Adipose tissue (tissue), 3 donors: ENCODE results near the gene CST8. TPM values are rescaled to one million over a fixed set of nuclear protein-coding genes. Genes with fewer than 3 reads are reported as not detected.
"Not testable (repeated sequence)": the region's sequence is repeated elsewhere in the genome, so short reads cannot be mapped to it uniquely, and the experiment has no call there.

Experiments used
- H3K27ac ChIP-seq: one replicate; pipeline ENCODE4 v1.5.1; 2013; ENCODE audit warnings: low read depth, low read length
- WGBS, 3 donors: extraction: QIAGEN DNeasy Blood & Tissue Kit; methylation state at CpG; one replicate each; pipeline ENCODE4 v1.1.7; 2013; 5-methylcytosine and 5-hydroxymethylcytosine counted together
- polyA plus RNA-seq, 3 donors: library from polyadenylated mRNA; stranded (reverse); fragments of 200-250 nt; gene quantifications; one replicate each; pipeline ENCODE4 v1.2.3, GENCODE V29; 2013
- donor health status: healthy with polysubstance abuse.
- donor health status: Bipolar disorder and iron deficiency.
- donor health status: healthy.

Gene CST8
- polyA plus RNA-seq, 3 donors, result not detected

DNA sequence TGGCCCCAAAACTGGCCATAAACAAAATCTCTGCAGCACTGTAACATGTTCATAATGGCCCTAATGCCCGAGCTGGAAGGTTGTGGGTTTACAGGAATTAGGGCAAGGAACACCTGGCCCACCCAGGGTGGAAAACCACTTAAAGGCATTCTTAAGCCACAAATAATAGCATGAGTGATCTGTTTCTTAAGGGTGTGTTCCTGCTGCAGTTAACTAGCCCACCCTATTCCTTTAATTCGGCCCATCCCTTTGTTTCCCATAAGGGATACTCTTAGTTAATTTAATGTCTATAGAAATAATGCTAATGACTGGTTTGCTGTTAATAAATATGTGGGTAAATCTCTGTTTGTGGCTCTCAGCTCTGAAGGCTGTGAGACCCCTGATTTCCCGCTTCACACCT lies 24.0 kb upstream of the CST8 start:
- not testable (repeated sequence) for H3K27ac ChIP-seq
- WGBS, 3 donors, result 76 to 87% (median 85%) methylated on average over 3 of the region's 3 CpGs

DNA sequence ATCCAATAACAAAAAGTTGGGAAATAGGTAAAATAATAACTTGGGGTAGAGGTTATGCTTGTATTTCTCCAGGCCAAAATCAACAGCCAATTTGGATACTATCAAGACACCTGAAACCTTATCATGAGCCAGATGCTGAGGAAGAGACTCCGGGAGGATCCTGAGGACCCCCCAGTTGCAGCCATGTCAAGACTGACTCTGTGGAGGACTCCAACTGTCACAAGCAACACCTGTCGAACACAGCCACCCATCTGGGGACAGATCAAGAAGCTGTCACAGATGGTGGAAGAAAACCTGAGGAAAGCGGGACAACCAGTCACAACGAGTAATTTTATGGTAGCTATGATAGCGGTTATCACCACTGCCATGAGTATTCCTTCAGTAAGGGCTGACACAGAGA lies 18.6 kb upstream of the CST8 start:
- H3K27ac ChIP-seq, result not testable (repeated sequence)
- WGBS, 3 donors, result 65 to 86% (median 85%) methylated on average over 5 of the region's 5 CpGs

DNA sequence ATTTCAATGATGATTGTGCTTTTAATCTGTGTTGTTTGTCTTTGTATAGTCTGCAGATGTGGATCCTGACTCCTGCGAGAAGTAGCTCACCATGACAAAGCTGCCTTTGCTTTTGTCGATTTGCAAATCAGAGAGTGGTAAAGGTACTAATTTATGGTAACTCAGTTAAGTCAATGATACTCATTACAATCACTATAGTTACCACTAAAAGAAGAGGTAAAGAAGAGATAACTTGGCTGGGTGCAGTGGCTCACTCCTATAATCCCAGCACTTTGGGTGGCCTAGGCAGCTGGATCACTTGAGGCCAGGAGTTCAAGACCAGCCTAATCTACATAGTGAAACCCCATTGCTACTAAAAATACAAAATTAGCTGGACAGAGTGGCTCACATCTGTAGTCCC lies 17.6 kb upstream of the CST8 start:
- WGBS, 3 donors, result 24 to 47% (median 40%) methylated on average over 1 to 2 of the region's 2 CpGs
- not testable (repeated sequence) for H3K27ac ChIP-seq

DNA sequence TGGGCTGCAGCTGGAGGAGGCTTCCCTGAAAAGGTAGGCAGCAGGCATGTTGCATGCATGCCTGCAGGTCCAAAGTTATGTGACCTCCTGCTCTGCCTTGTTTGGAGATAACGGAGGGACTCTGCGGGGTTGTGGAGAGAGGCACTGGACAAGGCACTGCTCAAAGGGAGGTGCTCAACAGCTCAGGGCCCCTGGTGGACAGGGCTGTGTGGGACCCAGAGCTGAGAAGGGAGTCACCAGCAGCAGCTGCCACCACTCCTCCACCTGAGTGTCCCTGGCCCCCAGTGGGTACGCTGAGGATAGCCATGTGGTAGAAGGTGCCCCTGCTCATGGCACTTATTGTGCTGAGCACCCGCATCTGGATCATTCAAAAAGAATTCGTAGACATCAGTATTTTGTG lies 15.5 kb upstream of the CST8 start:
- H3K27ac ChIP-seq, result no peak overlapping the region
- WGBS, 3 donors, result 73 to 86% (median 83%) methylated on average over 5 of the region's 5 CpGs

DNA sequence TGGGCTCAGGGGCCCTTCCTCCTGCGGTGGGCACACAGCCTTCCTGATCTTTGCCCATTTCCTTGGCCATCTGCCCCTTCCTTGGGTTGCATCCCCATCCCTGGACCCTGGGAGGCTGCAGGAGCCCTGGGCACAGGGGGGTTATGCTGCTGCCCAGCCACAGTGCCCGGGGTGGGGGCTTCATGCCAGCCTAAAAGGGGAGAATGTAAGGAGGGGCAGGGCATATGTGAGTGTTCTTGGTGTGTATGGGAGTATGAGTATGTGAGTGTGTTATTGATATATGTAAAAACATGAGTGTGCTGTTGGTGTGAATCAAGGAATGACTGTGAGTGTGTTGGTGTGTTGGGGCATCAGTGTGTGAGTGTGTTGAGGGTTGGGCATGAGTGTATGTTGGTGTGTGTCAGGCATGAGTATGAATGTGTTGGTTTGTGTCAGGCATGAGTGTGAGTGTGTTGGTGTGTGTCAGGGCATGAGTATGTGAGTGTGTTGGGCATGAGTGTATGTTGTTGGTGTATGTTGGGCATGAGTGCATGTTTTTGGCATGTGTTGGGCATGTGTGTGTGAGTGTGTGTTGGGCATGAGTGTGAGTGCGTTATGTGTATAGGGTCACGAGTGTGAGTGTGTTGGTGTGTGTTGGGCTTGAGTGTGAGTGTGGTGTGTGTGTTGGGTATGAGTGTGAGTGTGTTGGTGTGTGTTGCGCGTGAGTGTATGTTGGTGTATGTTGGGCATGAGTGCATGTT lies 14.7 kb upstream of the CST8 start:
- no peak overlapping the region for H3K27ac ChIP-seq
- WGBS, 3 donors, result 63 to 90% (median 73%) methylated on average over 6 of the region's 6 CpGs

DNA sequence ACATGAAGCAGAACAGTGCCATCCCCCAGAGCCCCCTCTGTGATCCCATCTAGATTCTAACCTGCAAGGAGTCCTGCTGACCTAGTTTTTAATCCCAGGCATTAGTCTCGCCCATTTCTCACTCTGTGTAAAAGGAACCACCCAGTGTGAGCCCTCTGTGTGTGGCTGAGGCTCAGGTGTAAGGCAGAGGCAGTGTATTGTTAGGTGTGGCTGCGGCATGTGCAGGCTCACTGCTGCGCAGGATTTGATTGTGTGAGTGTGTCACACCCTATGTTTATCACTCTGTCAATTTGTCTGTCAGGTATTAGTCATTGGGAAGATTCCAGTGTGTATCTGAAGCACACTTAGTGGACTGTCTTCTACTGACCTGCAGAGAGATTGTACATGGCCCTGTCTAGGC lies 13.7 kb upstream of the CST8 start:
- 68 to 83% (median 71%) methylated on average over 3 of the region's 3 CpGs for WGBS, 3 donors
- H3K27ac ChIP-seq, result no peak overlapping the region

DNA sequence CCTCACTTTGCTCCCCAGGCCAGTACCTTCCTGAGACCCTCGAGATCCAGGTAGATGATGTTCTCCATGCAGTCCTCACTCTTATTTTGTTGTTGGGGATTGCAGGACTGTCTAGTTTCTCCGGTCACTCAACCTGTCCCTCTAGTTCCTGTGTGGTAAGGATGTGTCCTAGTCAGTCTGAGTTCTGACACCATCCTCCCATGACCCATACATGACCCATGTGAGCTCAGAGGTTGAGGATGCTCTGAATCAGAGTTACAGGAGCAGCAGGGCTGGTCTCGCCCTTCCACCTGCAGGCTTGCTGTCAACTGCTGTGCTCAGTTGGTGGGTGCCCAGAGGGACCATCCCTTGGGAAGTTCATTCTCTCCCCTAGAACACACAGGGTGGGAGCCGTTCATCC lies 11.9 kb upstream of the CST8 start:
- no peak overlapping the region for H3K27ac ChIP-seq
- WGBS, 3 donors, result 66 to 82% (median 74%) methylated on average over 4 of the region's 4 CpGs

DNA sequence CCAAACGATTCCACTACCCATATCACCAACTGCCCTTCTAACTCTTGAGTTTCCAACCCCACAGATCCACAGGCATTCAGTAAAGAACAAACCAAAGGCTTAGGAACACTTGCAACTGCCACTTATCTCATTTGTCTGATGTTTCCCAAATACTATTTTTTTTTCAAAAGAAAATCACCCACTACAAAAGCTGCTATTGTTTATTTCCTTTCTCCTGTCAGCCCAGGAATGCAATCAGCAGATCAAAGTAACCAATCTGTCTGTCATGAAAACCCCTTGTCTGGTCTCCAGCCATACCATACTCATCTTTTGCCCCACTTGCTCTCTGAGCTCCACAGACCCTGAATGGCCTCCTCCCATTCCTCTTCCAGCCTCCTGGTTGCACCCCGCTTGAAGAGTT lies 8.8 kb upstream of the CST8 start:
- no peak overlapping the region for H3K27ac ChIP-seq
- 55 to 75% (median 64%) methylated on average over 2 of the region's 2 CpGs for WGBS, 3 donors

DNA sequence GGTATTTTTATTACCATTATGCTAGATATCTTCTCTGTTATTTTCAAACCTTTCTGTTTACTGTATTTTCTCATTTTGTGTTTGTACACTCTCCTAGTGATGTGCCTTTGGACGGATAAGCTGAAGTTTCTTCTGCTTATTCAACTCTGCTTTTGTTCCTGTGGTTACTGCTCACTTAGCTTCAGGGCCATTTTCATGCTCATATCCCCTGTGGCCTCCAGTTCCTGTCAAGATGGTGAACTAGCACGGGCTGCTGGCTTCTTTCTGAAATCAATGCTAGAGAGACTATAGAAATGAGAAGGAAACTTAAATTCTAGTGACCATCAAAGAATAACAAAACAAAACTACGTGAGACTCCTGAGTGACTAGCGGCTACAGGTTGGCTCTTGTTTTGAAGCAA lies 6.8 kb upstream of the CST8 start:
- H3K27ac ChIP-seq, result no peak overlapping the region
- WGBS, 3 donors, result 59 to 63% (median 61%) methylated on average over 4 of the region's 4 CpGs

DNA sequence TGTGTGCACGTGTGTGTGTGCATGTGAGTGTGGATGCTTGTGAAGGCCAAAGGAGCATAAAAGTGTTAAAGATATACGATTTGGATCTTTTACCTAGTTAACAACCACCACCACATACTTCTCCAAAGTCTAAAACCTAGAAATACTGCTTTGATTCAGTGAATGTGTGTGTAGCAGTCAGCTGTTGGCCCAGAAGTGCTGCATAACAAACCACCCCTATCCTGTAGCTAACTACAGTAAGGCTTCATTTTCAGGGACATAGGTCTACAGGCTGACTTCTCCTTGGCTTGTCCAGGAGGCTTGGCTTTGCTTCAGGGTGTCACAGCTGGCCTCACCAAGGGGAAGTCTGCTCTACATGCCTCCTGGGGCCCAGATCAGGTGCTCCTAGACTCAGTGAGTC lies 2.4 kb upstream of the CST8 start:
- H3K27ac ChIP-seq, result no peak overlapping the region
- 72 to 89% (median 86%) methylated on average over 2 of the region's 2 CpGs for WGBS, 3 donors

DNA sequence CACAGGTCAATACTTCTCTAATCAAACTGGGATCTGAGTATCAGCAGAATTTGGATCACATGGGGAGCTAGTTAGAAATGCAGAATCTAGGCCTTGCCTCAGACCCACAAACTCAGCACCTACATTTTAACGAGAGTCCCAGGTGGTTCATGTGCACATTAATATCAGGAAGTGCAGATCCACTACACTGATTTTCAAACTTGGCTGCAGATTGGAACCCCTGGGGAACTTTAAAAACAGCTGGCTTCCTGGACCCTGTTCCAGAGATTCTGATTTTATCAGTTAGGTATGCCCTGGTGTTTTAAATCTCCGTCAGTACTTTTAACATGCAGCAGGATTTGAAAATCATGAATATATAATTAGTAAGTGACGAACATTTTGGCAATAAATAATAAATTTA lies 1.9 kb upstream of the CST8 start:
- 58 to 78% (median 64%) methylated on average over 3 of the region's 3 CpGs for WGBS, 3 donors
- no peak overlapping the region for H3K27ac ChIP-seq

DNA sequence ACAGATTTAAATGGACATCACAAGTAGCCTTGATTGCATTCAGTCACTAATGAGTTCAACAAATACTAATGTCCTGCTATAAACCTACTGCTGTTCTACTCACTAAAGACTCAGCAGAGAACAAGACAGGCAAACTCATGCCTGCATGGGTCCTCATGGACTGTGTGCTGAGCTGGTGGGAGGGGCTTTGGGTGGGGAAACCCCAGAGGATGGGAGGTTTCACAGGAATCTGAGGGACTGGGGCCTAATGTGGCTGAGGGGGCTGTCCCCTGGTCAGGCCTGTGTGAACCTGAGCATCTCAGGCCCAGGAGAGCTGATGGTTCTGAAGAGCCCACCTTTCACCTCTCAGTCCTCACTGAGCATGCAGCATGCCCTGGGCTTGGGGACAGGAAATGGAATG lies 1.4 kb downstream of the CST8 start:
- H3K27ac ChIP-seq, result no peak overlapping the region

DNA sequence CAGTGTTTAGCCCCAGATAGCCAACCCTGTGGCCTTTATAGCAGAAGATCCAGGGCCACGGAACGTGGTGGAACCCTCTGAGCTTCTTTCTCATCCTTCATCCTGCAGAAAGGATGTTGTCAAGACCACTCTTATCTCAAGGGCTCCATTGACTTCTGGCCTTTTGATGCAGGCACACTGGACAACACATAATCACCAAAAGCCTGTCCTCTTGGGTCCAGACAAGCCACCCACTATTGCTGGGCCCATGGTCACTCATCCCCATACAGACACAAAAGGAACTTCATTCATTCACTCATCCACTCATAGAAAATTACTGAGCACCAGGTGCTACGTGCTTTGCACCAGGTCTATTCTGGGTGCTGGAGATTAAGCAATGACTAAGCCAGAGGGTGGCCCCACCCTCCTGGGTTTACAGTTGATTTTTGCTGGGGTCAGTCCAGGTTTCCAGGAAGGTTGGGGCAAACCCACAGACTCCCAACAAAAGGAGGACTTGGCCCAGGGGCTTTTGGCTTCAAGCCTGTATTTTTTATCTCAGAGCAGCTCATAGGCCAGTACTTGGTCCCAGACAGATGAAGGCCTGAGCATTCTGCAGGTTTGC lies 2.4 kb downstream of the CST8 start:
- 71 to 83% (median 76%) methylated on average over 3 of the region's 3 CpGs for WGBS, 3 donors

DNA sequence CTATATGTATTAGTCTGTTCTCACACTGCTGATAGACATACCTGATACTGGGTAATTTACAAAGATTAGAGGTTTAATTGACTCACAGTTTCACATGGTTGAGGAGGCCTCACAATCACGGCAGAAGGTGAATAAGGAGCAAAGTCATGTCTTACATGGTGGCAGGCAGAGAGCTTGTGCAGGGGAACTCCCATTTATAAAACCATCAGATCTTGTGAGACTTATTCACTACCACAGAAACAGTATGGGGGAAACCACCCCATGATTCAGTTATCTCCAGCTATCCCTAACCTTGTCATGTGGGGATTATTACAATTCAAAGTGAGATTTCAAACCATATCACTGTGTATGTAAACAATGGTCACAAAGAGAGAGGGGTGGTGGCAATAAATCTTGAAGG lies 6.6 kb downstream of the CST8 start:
- 74 to 79% (median 78%) methylated on average over 1 of the region's 1 CpG for WGBS, 3 donors

More for the DNA sequence above, 2.4 kb downstream of the CST8 start:
- no peak overlapping the region for H3K27ac ChIP-seq

DNA sequence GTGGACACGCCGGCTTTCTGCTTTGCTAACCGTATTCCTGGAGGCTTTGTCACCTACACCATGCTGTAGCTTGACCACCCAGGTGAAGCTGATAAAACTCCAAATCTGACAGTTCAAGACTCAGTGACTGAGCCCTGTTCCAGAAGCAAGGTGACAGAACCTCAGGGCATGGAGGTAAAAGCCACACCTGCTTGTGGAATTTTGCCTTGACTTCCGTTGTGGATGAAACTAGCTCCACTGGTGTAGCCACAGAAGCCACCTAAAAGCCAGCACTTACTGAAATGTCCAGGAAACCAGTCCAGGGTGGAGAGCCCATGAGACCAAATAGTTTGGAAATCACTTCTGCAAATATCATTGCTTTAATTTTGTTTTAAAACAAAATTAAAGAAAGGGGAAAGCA lies 11.0 kb downstream of the CST8 start:
- 74 to 92% (median 87%) methylated on average over 4 of the region's 4 CpGs for WGBS, 3 donors
- no peak overlapping the region for H3K27ac ChIP-seq

More for the DNA sequence above, 6.6 kb downstream of the CST8 start:
- H3K27ac ChIP-seq, result no peak overlapping the region

DNA sequence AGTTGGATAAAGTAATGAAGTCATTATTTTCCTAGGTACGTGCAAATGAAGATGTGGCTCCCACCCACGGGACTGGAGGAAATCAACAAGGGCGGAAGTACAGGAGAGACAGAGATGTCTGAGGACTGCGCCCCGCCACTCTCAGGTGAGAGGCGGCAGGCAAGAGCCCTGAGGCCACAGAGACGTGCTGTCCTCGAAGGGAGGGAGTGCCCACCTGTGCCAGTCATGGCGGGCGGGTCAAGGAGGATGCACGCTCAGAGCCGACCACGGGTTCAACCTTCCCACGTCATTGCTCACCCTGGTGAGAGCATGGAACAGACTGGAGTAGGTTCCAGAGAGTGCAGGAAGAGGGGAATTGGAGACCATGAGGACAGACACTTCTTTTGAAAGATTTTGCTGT lies 12.7 kb downstream of the CST8 start:
- WGBS, 3 donors, result 73 to 84% (median 82%) methylated on average over 14 of the region's 14 CpGs

DNA sequence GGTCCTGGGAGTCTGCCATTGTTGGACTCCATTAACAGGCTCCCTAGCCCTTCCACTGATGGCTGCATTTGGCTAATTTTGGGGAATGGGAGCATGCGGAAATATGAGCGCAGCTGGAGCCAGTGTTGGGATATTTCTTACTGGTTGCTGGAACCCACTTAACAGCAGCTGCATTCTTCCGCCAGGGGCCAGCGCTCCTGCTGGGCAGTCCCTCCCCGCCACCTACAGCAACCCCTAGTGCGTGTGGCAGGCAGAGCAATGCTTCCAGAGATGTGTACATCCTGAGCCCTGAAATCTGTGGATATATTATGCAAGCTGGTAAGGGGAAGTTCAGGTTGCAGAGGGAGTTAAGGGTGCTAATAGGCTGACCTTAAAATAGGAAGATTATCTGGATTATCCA lies 16.4 kb downstream of the CST8 start:
- no peak overlapping the region for H3K27ac ChIP-seq
- 76 to 87% (median 79%) methylated on average over 6 of the region's 6 CpGs for WGBS, 3 donors

More for the DNA sequence above, 12.7 kb downstream of the CST8 start:
- no peak overlapping the region for H3K27ac ChIP-seq

DNA sequence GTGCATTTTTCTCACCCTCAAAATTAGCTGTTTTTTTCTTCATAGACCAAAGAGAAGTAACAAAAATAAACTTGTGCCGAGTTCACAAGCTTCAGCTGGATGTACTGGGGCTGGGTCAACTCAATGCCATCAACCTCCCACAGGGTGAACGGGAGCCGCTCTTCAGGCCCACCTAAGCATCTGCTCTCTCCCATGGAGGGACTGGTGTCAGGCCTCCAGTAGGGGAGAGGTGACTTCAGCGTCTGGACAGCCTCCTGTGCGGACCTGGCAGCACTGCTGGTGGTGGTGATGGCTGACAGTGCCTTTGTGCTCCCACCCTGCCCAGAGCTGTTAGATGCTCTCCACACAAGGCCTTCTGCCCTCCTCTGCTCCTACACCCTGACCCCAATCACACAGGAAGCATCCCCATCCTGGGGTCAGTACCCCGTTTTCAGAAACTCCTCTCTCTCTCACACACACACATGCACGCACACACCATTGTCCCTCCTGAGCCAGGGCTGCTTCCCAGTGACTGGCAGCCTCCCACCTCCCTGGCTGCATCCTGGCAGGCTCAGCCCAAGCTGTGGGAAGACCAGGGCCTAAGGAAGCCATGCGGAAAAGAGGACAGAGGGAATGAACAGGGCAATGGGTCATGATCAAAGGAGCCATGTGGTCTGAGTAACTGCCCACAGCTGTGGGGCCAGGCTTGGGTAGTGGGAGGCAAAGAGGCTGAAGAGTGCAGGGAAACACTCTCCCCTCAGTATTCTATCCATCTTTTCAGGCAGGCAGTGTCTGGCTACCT lies 17.7 kb downstream of the CST8 start:
- no peak overlapping the region for H3K27ac ChIP-seq
- WGBS, 3 donors, result 58 to 67% (median 64%) methylated on average over 8 of the region's 8 CpGs

DNA sequence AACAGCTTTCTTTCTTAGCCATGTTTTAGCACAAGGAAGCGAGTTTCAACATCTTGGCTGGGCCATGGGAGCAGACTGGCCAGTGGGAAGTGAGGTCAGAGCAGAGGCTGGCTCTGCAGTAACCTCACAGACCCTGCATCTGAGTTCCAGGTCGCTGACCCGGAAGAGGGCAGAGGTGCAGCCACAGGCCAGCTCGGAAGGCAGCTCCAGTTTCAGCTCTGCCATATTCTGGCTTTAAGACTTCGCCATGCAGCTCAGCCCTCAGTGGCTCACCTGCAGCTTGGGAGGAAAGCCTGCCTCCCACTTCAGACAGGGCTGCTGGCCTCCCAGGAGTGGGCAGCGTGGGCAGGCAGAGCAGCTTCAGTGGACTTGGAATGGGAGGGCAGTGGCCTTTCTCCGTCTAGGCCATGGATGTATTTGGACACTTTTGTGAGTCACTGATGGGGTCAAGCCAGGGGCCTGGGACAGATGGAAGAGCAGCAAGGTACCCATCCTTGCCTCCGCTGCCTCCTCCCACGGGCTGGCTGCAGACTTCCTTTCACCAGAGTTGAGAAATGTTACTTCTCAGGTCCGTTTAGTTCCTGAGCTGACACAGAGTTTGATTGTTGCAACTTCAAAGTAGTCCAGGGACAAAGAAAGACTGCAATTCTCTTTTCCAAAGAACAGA lies 18.5 kb downstream of the CST8 start:
- H3K27ac ChIP-seq, result no peak overlapping the region
- WGBS, 3 donors, result 64 to 76% (median 75%) methylated on average over 10 of the region's 10 CpGs
